Ascending aorta (tissue), 2 donors: ENCODE measurements around the gene PPIP5K2. TPM values are rescaled to one million over a fixed set of nuclear protein-coding genes. Genes with fewer than 3 reads are reported as not detected.

Source experiments
- DNase-seq, 2 donors: peaks; one replicate each; pipeline ENCODE4 v3.0.0-alpha.2; 2019; ENCODE audit warnings: low spot score in 2 of 2
- H3K27ac ChIP-seq, 2 donors: fragments of 200-600 bp; sonication (generic); one replicate each; pipeline ENCODE4 v1.5.1; 2016 to 2017; ENCODE audit warnings: mild to moderate bottlenecking in 1 of 2
- H3K27me3 ChIP-seq: fragments of 200-600 bp; sonication (generic); one replicate; pipeline ENCODE4 v1.5.1; 2017
- H3K36me3 ChIP-seq, 2 donors: fragments of 200-600 bp; sonication (generic); one replicate each; pipeline ENCODE4 v1.5.1; 2016
- H3K4me1 ChIP-seq, 2 donors: fragments of 200-600 bp; sonication (generic); one replicate each; pipeline ENCODE4 v1.5.1; 2016 to 2017; ENCODE audit warnings: mild to moderate bottlenecking in 1 of 2
- H3K4me3 ChIP-seq, 2 donors: fragments of 200-600 bp; sonication (generic); one replicate each; pipeline ENCODE4 v1.5.1; 2016 to 2017; ENCODE audit warnings: mild to moderate bottlenecking in 1 of 2
- H3K9me3 ChIP-seq, 2 donors: fragments of 200-600 bp; sonication (generic); one replicate each; pipeline ENCODE4 v1.5.1; 2016
- CTCF ChIP-seq, 3 experiments: fragments of 200-600 bp in 2 of 3; fragments of 450-650 bp in 1 of 3; sonication (generic) in 2 of 3; IDR thresholded peaks; one replicate each; pipeline ENCODE4 v1.5.1; 2016 to 2019; ENCODE audit warnings: antibody characterized with exemption in 3 of 3, mild to moderate bottlenecking in 1 of 3, moderate library complexity in 1 of 3
- intact Hi-C: fragments of 100-400 bp; cut with DNase I; formaldehyde crosslinking; loops from one replicate; pipeline ENCODE4 v1.15.1; 2023
- total RNA-seq: library from RNA; depleted of rRNA; stranded (reverse); fragments of >200 nt; gene quantifications from one replicate; pipeline ENCODE4 v1.1.0, GENCODE V29; 2016

The PPIP5K2 gene
- total RNA-seq, 1 donor from 2014 or later: 33.2 TPM

- Histone ChIP-seq H3K4me3 (no peak overlapping the region), H3K36me3 (no peaks in the 10 kb centered on the region), H3K9me3 (no peaks in the 10 kb centered on the region), H3K4me1 (no peaks in the 10 kb centered on the region), H3K27me3 (no peaks in the 10 kb centered on the region), H3K27ac (no peak overlapping the region)
- intact Hi-C loops: no loop called here
- DNase-seq: no peak
- TF ChIP-seq CTCF (IDR thresholded peaks at IDR 0.05): no peak
Measured at GRCh38 chr5:103249068-103249467, 129.0 kb downstream of the PPIP5K2 start.

GRCh38 chr5:103254921-103255320, 134.8 kb downstream of the PPIP5K2 start:
- no peak for TF ChIP-seq CTCF (IDR thresholded peaks at IDR 0.05)
- Histone ChIP-seq H3K4me3 (no peak overlapping the region), H3K36me3 (no peaks in the 10 kb centered on the region), H3K27me3 (no peaks in the 10 kb centered on the region), H3K27ac (no peak overlapping the region), H3K9me3 (no peaks in the 10 kb centered on the region), H3K4me1 (peaks cover 0 to 2% of the 10 kb centered on the region in 2 donors)
- no peak for DNase-seq
- intact Hi-C loops: loop anchor here (5.0 kb wide), 1 partner anchor 307 kb away; the partner anchor contains the start of gene NUDT12

GRCh38 chr5:103255691-103256090, 135.6 kb downstream of the PPIP5K2 start:
- TF ChIP-seq CTCF (IDR thresholded peaks at IDR 0.05): no peak
- Histone ChIP-seq H3K27ac (no peak overlapping the region), H3K4me3 (no peak overlapping the region), H3K9me3 (no peaks in the 10 kb centered on the region), H3K4me1 (peaks cover 0 to 8% of the 10 kb centered on the region in 2 donors), H3K36me3 (no peaks in the 10 kb centered on the region), H3K27me3 (no peaks in the 10 kb centered on the region)
- DNase-seq: no peak
- intact Hi-C loops: loop anchor here (5.0 kb wide), 1 partner anchor 307 kb away; the partner anchor contains the start of gene NUDT12

- Histone ChIP-seq H3K36me3 (no peaks in the 10 kb centered on the region), H3K27ac (no peak overlapping the region), H3K4me3 (no peak overlapping the region), H3K4me1 (peaks cover 0 to 10% of the 10 kb centered on the region in 2 donors), H3K9me3 (no peaks in the 10 kb centered on the region), H3K27me3 (no peaks in the 10 kb centered on the region)
- intact Hi-C loops: loop anchor here (5.0 kb wide), 1 partner anchor 306 kb away; the partner anchor contains the start of gene NUDT12
- no peak for TF ChIP-seq CTCF (IDR thresholded peaks at IDR 0.05)
- DNase-seq: no peak
Measured at GRCh38 chr5:103256178-103256577, 136.1 kb downstream of the PPIP5K2 start.

- H3K4me3 ChIP-seq: peak within 1 kb of the TSS; percentile 77 to 89
- peaks cover 0 to 23% of the 10 kb centered on the region in 2 donors for H3K4me1 ChIP-seq
- DNase-seq: peak; percentile 86 to 98
- no peaks in the 10 kb centered on the region for H3K27me3 ChIP-seq
- H3K9me3 ChIP-seq: no peaks in the 10 kb centered on the region
- peak within 1 kb of the TSS; percentile 73 to 79 for H3K27ac ChIP-seq
- intact Hi-C loops: loop anchor here (2.0 to 5.0 kb wide), 2 partner anchors 138 to 304 kb away; partner anchors contain the start of genes GIN1, NUDT12 and PPIP5K2
- no peaks in the 10 kb centered on the region for H3K36me3 ChIP-seq
- no peak for TF ChIP-seq CTCF (IDR thresholded peaks at IDR 0.05)
Measured at GRCh38 chr5:103258368-103258956, 138.4 kb downstream of the PPIP5K2 start, which contains the start of gene MACIR. Gene MACIR (plus strand): TSS chr5:103258763. CDS start chr5:103275920, 17,157 bp downstream.
